ENCODE results near the gene FAAP100. TPM values are rescaled to one million over a fixed set of nuclear protein-coding genes. Genes with fewer than 3 reads are reported as not detected.
A peak's percentile ranks its signal among the peaks of the same experiment; 100 is the strongest.

FAAP100 gene
- total RNA-seq, 1 experiment from 2014 or later, result 54.7 TPM

- TF ChIP-seq E2F1 (CRISPR knock-in tag; IDR thresholded peaks at IDR 0.05), result no peak
- TF ChIP-seq USF2 (CRISPR knock-in tag; IDR thresholded peaks at IDR 0.05), result no peak
- no peak for TF ChIP-seq ZNF138 (CRISPR knock-in tag; conservative IDR thresholded peaks at IDR 0.05)
- TF ChIP-seq HMGA2 (CRISPR knock-in tag; IDR thresholded peaks at IDR 0.05), result no peak
- no peak for TF ChIP-seq HMGXB4 (CRISPR knock-in tag; IDR thresholded peaks at IDR 0.05)
- no peak for TF ChIP-seq ATF2 (CRISPR knock-in tag; IDR thresholded peaks at IDR 0.05; ENCODE audit: borderline replicate concordance, low read depth)
Measured at GRCh38 chr17:81511554-81511803, 40.7 kb downstream of the FAAP100 start (continued).

- CTCF ChIA-PET, result interaction anchor here (0.8 kb wide), 1 partner anchor 256 kb away, joined by 3 read pairs; no protein-coding TSS in a partner anchor
- POLR2A ChIA-PET, result interaction anchor here (0.6 to 0.9 kb wide), 3 partner anchors 27 to 114 kb away, joined by 3 to 5 read pairs (median 3); no protein-coding TSS in a partner anchor
- Mint-ChIP-seq H3K36me3 (peaks cover 38% of the 10 kb centered on the region), H3K9me3 (peaks cover 4% of the 10 kb centered on the region; the same call in 1 of the 2 replicates), H3K4me1 (peaks cover 33% of the 10 kb centered on the region), H3K27me3 (ENCODE audit: low read depth) (peaks cover 10% of the 10 kb centered on the region; the same call in 1 of the 2 replicates), H3K4me3 (peak overlapping the region; percentile 99), H3K27ac (peak overlapping the region; percentile 94)
- ATAC-seq (no peak), DNase-seq (ENCODE audit: low spot score) (no peak)
- TF ChIP-seq JUN (CRISPR knock-in tag; IDR thresholded peaks at IDR 0.05), result no peak
- TF ChIP-seq SOX15 (CRISPR knock-in tag; IDR thresholded peaks at IDR 0.05), result no peak
- no peak for TF ChIP-seq IRF1 (CRISPR knock-in tag; IDR thresholded peaks at IDR 0.05)
- TF ChIP-seq E2F1 (CRISPR knock-in tag; IDR thresholded peaks at IDR 0.05), result no peak
- 0 out of 2 replicates have a peak, but pooled peaks have one; percentile 17 for TF ChIP-seq FOXK1 (CRISPR knock-in tag; IDR thresholded peaks at IDR 0.05)
- no peak for TF ChIP-seq IRF2 (CRISPR knock-in tag; IDR thresholded peaks at IDR 0.05; ENCODE audit: borderline replicate concordance, low read depth)
- TF ChIP-seq ATF3 (CRISPR knock-in tag; conservative IDR thresholded peaks at IDR 0.05), result peak; percentile 54; the same call in 1 of the 2 replicates
- no peak for TF ChIP-seq ZBTB43 (CRISPR knock-in tag; IDR thresholded peaks at IDR 0.05)
- TF ChIP-seq RORB (CRISPR knock-in tag; IDR thresholded peaks at IDR 0.05), result no peak
- no peak for TF ChIP-seq NFATC4 (CRISPR knock-in tag; IDR thresholded peaks at IDR 0.05)
- 0 out of 2 replicates have a peak, but pooled peaks have one; percentile 25 for TF ChIP-seq AR (CRISPR knock-in tag; IDR thresholded peaks at IDR 0.05)
- TF ChIP-seq ZNF532 (CRISPR knock-in tag; IDR thresholded peaks at IDR 0.05; ENCODE audit: borderline replicate concordance), result no peak
- TF ChIP-seq ETV6 (CRISPR knock-in tag; IDR thresholded peaks at IDR 0.05), result peak; percentile 81; the same call in 1 of the 2 replicates
Measured at GRCh38 chr17:81510785-81511553, 41.2 kb downstream of the FAAP100 start.
